IPS-20b (cell line): ENCODE measurements around the gene TCEAL5.
"Not testable (repeated sequence)": the region's sequence is repeated elsewhere in the genome, so short reads cannot be mapped to it uniquely, and the experiment has no call there.

ENCODE experiments used
- H3K27ac ChIP-seq: one replicate; pipeline ENCODE4 v1.5.1; 2013; ENCODE audit warnings: low read length
- H3K27me3 ChIP-seq: 2 replicates; pipeline ENCODE4 v1.6.1; 2013; ENCODE audit warnings: mild to moderate bottlenecking, low read length, inconsistent platforms; ENCODE audit not compliant: insufficient read depth
- H3K36me3 ChIP-seq: 2 replicates; pipeline ENCODE4 v1.6.1; 2013; ENCODE audit warnings: low read depth, mild to moderate bottlenecking, inconsistent platforms, low read length, moderate library complexity; ENCODE audit not compliant: insufficient read depth
- H3K4me1 ChIP-seq: 2 replicates; pipeline ENCODE4 v1.6.1; 2013; ENCODE audit warnings: mild to moderate bottlenecking, control low read depth, inconsistent platforms, low read length, moderate library complexity; ENCODE audit not compliant: insufficient read depth
- H3K4me3 ChIP-seq: 2 replicates; pipeline ENCODE4 v1.5.1; 2013; ENCODE audit warnings: mild to moderate bottlenecking, low read length, inconsistent platforms
- H3K9ac ChIP-seq: 2 replicates; pipeline ENCODE4 v1.6.1; 2013; ENCODE audit warnings: low read depth, mild to moderate bottlenecking, inconsistent platforms, low read length, moderate library complexity
- H3K9me3 ChIP-seq: 2 replicates; pipeline ENCODE4 v1.6.1; 2013; ENCODE audit warnings: mild to moderate bottlenecking, low read depth, low read length, inconsistent platforms; ENCODE audit not compliant: insufficient read depth

The TCEAL5 gene

GRCh38 chrX:103225918-103226317, 50.6 kb downstream of the TCEAL5 start:
- not testable (repeated sequence) for H3K4me3 ChIP-seq, H3K27me3 ChIP-seq, H3K36me3 ChIP-seq

More at GRCh38 chrX:103225918-103226317, 50.6 kb downstream of the TCEAL5 start:
- not testable (repeated sequence) for H3K9me3 ChIP-seq, H3K4me1 ChIP-seq, H3K9ac ChIP-seq, H3K27ac ChIP-seq
